HEK293T (cell line): ENCODE data around the gene GLI1.

Source experiments
- ARNT ChIP-seq: fragments of 450-650 bp; IDR thresholded peaks from 2 replicates; pipeline ENCODE4 v1.6.1; 2017; ENCODE audit warnings: mild to moderate bottlenecking
- BHLHE40 ChIP-seq: fragments of 450-650 bp; IDR thresholded peaks from 2 replicates; pipeline ENCODE4 v1.6.1; 2016; ENCODE audit warnings: mild to moderate bottlenecking, moderate library complexity, borderline replicate concordance
- CTBP1 ChIP-seq: fragments of 450-650 bp; IDR thresholded peaks from 2 replicates; pipeline ENCODE4 v1.6.1; 2016; ENCODE audit warnings: borderline replicate concordance
- FOXK2 ChIP-seq: fragments of 450-650 bp; IDR thresholded peaks from 2 replicates; pipeline ENCODE4 v1.6.1; 2016; ENCODE audit warnings: mild to moderate bottlenecking
- FOXM1 ChIP-seq: fragments of 450-650 bp; IDR thresholded peaks from 2 replicates; pipeline ENCODE4 v1.6.1; 2017; ENCODE audit warnings: mild to moderate bottlenecking, borderline replicate concordance
- HDGF ChIP-seq: fragments of 450-650 bp; IDR thresholded peaks from 2 replicates; pipeline ENCODE4 v1.6.1; 2017; ENCODE audit warnings: antibody characterized with exemption, borderline replicate concordance
- NFRKB ChIP-seq: fragments of 450-650 bp; IDR thresholded peaks from 2 replicates; pipeline ENCODE4 v1.6.1; 2016; ENCODE audit warnings: mild to moderate bottlenecking, moderate library complexity
- PKNOX1 ChIP-seq: fragments of 450-650 bp; IDR thresholded peaks from 2 replicates; pipeline ENCODE4 v1.6.1; 2016
- SP1 ChIP-seq: fragments of 450-650 bp; IDR thresholded peaks from 2 replicates; pipeline ENCODE4 v1.6.1; 2017
- SUZ12 ChIP-seq: fragments of 450-650 bp; IDR thresholded peaks from 2 replicates; pipeline ENCODE4 v1.6.1; 2016; ENCODE audit warnings: mild to moderate bottlenecking
- ZNF384 ChIP-seq: fragments of 450-650 bp; IDR thresholded peaks from 2 replicates; pipeline ENCODE4 v1.6.1; 2016

GRCh38 chr12:57469296-57470164 is 9.9 kb downstream of the GLI1 start:
- TF ChIP-seq NFRKB (no peak), SP1 (no peak), FOXM1 (no peak), BHLHE40 (no peak), ZNF384 (no peak), HDGF (no peak), SUZ12 (no peak), FOXK2 (no peak), CTBP1 (no peak), ARNT (no peak), PKNOX1 (no peak)
